Right ventricle myocardium superior (tissue), 1 donor: ENCODE results near the gene AATK. TPM values are rescaled to one million over a fixed set of nuclear protein-coding genes. Genes with fewer than 3 reads are reported as not detected.
"Not testable (repeated sequence)": the region's sequence is repeated elsewhere in the genome, so short reads cannot be mapped to it uniquely, and the experiment has no call there.

Experiments used
- ATAC-seq: fragments of 200-7000 bp; cut with Tn5 transposase; one replicate; pipeline ENCODE4 v1.9.1; 2020; ENCODE audit warnings: mild to moderate bottlenecking; ENCODE audit not compliant: poor library complexity
- DNase-seq: peaks from one replicate; pipeline ENCODE4 v3.0.0-alpha.2; 2020
- intact Hi-C: fragments of 100-400 bp; cut with DNase I; formaldehyde crosslinking; loops from one replicate; pipeline ENCODE4 v1.11.2; 2022
- total RNA-seq: library from RNA; stranded (reverse); fragmentation: NEBNext Ultra II Directional; extraction: Animal tissue kit (Norgen Biotek cat#: 25700); gene quantifications from one replicate; pipeline ENCODE4 v1.2.1, GENCODE V29; 2021
- donor health status: DM: no; HTN: yes; CAD: no; lungs with severe emphysema.

AATK gene
- total RNA-seq, 1 donor from 2014 or later, result 5.3 TPM

DNA sequence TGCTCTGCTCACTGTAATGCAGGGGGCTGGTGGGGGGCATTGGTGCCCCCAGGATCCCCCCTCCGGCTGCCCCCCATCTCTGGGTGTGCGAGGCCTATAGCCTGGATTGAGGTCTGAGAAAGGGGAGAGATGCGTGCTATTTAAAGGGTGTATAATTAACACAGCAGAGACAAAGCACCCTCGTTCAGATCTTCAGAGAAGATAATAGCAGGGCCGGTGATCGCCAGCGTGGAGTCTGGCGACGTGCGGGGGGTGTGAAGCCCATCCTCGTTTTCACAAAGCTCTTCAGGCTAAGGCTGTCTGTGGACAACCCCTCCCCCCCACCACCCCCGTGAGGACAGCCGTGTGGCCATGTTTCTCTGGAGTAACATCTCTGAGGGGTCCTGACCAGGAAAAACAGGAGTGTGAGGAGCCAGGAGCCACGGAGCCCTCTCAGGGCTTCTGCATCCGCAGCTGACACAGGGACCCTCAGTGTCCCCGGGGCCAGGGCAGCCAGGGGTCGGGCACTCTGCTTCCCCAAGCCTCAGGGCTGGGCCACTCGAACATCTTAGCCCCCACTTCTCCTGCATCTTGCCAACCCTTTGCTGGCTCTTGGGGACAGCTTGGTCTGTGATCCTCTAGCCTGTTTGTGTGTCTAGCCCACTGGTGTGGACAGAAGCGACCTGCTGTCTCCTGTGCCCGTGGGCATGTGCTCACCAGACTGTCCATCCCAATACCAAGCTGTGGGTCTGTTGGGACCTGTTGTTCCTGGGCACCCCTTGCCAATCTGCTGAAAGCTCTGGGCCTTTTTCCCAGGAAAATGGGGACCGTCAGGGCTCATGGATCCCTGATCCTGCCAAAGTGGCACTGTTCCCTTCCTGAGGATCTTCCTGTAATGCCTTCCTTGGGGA, 72.2 kb downstream of the AATK start:
- intact Hi-C loops, result no loop called here
- DNase-seq (no peak), ATAC-seq (no peak)

- no peak for ATAC-seq
- DNase-seq, result no peak
- intact Hi-C loops, result no loop called here
These were observed 73.4 kb downstream of the AATK start for GRCh38 chr17:81092518-81093095.

DNA sequence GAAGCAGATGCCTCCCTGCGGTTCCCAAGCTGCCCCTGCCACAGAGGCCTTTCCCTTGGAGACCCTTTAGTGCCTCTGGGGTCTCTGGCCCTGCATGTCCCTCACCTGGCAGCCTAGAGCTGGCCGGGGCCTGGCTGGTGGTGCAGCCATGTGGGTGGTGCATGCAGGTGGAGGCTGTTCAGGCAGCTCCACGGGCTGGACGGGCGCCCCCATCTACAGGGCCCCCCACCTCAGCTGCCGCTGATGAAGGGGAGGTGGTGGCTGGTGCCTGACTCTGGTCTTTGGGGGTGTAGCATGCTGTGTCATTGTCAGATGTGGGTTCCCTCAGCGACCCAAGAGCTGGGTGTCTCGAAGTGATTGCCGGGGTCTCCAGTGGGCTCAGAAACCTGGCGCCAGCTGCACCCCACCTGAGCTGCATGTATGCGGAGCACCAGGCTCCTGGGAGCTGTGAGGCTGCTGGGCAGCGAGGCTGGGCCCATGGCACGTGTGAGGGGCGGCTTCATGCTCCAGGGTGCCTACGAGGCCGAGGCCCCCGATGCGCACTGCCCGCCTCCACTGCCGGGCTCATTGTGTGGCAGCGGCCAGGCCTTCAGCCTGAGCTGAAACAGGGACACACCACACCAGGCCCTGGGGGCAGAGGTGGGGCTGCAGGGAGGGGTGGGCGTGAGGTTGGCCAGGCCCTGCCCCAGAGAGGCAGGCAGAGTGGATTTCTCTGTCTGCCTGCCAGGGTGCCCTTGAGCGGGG, 74.1 kb downstream of the AATK start:
- intact Hi-C loops, result no loop called here
- ATAC-seq, result no peak

DNA sequence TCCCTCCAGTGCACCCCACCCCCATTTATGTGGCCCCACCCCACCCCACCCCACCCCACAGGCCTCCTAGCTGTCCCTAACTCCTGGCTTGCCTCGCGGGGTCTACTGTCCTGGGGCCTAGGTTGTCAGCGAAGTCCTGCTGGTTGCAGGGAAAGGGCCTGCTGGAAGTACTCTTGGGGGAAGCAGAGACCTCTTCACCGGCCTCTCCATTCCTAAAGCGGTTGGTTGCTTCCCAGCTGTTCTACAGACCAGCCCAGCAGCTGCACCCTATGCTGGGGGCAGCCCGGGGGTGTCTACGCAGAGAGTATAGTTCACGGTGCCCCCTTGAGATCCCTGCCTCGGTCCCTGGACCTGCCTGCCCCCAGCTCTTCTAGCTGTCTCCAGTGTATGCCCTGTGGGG, 74.9 kb downstream of the AATK start:
- DNase-seq (no peak), ATAC-seq (no peak)
- intact Hi-C loops, result no loop called here

More for the DNA sequence above, 74.1 kb downstream of the AATK start:
- no peak for DNase-seq

DNA sequence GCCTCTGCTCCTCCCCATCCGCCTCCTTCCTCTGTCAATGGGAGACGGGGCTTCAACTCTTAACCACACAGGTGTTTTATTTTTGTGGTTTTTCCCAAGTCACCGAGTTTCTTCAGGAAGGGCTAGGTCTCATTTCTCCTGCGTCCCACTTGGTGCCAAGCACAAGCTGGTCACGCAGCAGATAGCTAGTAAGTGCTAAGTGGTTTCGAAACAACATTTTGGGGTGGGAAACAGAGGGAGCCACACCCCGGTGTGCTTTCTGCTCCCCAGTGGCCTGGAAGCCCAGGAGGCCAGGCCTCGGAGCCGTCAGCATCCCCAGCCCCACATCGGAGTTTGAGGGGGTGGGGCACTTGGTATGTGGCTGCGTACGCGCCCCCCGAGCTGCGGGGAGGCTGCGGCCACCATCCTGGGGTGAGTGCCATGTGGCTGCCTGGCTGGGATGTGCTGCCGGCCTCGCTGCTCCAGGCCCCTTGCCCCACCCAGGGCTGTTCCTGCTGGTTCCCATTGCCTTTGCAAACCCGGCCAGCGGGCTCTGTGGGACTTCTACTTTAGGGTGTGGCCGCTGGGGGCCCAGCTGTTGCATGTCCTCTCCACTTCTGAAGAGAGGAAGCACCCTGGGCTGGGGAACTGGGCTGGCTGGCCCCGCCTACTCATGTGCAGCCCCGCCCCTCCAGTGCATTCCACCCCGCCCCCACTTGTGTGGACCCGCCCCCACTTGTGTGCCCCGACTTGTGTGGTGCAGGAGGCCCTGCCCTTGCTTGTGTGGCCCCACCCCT, 75.5 kb downstream of the AATK start:
- peak; percentile 64 for ATAC-seq

DNA sequence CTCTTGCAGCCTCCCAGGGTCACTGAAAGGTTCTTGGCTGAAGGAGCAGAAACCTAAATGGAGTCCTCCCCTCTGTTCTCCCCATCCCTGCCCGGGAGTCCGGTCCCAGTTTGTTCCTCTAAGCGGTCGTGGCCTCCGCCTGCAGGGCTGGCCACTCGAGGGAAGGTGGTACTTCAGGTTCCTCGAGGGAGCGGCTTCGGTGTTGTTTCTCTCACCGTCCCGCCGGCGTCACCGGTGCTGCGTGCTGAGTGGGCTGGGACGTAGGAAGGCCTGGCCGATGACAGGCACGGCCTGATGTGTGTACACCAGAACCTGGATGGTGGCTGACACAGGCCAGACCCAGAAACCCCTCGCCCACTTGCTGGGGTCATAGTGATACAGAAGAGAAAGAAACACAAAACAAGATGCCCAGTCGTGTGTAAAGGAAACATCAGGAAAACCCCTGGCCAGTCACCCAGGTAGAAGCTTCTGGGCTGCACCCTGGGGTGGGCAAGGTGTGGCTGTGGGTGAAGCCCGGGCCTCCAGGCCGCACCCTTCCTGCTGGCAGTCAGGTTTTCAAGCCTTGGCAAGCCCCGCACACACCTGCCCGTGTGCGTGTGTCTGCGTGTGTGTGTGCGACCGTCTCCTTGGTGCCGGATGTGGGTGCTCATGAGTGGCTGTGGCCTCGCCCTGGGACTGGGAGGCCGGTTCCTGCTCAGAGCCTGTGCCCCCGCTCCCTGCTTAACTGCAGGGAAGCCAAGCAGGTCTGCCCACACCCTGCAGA, 79.1 kb downstream of the AATK start:
- DNase-seq, result no peak
- intact Hi-C loops, result no loop called here
- ATAC-seq, result no peak

More for the DNA sequence above, 75.5 kb downstream of the AATK start:
- peak; percentile 85 for DNase-seq
- intact Hi-C loops, result no loop called here

DNA sequence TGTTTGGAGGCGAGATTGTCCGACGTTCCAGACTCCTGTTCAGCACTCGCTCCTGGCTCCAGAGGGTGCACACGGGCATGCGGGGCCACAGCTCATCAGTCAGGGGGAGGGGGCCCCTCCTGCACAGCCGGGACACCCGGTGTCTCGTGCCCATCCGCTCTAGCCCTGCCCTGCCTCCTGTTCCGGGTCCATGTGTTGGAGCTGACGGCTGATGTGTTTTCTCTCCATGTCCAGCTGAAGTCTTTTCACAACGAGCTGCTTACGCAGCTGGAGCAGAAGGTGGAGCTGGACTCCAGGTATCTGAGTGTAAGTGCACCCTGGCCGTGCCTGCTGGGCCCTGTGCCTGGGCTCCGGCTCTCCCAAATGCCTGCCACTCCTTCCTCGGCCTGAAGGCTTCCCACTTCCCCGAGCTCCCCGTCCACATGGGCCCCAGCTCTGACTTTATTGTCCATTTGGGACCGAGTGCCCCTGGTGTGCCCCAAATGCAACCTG, 80.6 kb downstream of the AATK start:
- no peak for ATAC-seq
- no peak for DNase-seq
- intact Hi-C loops, result no loop called here

GRCh38 chr17:81084680-81085419, 81.2 kb downstream of the AATK start:
- intact Hi-C loops, result no loop called here
- no peak for DNase-seq

DNA sequence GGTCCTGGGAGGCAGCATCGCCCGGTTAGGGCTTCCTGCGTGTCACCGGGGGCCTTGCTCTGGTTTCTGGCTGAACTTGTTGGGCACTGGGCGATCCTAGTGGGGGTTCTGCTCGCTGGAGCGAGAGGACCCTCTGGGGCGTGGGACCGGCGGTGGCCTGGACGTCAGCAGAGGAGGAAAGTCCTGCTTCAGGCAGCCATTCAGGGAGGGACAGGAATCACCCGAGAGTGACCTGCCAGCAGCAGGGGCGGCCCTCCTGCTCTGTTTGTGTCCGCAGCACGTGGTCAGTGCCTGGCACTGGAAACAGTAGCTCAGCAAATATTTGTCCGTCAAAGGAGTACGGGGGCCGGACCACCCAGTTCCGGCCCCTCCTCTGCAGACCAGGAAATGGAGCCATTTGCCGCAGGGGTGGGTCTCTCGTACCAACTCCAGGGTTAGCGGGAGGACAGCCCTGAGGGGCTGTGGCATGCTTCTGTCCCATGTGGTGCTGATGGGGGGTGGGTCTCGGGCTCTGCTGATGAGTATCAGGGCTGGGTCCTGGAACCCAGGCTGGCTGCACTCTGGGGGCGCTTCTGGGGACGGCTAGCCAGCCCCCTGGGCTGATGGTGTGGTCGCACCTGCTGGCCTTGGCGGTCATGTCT, 82.8 kb downstream of the AATK start:
- peak; percentile 63 for DNase-seq
- ATAC-seq, result peak; percentile 2
- intact Hi-C loops, result no loop called here

More at GRCh38 chr17:81084680-81085419, 81.2 kb downstream of the AATK start:
- peak; percentile 42 for ATAC-seq

DNA sequence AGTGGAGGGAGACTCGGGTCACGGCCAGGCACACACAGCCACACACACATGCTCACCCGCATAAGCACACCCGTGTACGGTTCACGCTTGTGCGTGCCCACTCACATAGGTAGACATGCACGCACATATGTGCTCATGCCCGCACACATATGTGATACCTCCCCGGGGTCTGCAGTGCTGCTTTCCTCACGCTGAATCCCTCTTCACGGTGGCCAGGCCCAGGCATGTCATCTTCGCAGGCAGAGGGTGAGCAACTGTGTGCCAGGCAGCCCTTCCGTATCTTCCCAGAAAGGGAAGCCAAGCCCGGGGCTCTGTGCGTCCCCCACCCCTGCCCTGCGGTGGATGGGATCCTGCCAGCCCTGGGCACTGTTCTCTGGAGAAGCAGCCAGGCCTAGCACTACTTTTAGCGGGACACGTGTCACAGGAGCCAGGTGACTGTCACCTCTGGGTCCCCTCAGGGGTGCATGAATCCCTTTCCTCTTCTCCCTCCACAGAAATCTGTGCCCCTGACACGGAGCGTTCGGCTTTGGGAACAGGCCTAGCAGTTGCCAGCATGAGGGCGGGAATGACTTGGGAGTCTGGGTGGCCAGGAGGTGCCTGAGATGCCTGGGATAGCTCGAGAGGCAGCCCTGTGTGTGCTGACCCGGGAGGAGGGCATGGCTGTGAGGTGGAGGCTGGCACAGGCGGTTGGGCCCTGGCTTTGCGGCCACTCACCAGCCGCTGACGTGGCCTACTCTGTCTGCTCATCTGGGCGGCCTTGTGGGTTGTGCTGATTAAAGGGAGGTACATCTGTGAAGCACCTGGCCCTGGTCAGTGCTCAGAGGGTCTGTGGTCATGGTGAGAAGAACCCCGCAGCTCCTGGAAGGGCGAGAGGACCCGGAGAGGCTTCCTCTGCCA, 83.6 kb downstream of the AATK start:
- intact Hi-C loops, result no loop called here
- DNase-seq (peak; percentile 73), ATAC-seq (peak; percentile 79)

DNA sequence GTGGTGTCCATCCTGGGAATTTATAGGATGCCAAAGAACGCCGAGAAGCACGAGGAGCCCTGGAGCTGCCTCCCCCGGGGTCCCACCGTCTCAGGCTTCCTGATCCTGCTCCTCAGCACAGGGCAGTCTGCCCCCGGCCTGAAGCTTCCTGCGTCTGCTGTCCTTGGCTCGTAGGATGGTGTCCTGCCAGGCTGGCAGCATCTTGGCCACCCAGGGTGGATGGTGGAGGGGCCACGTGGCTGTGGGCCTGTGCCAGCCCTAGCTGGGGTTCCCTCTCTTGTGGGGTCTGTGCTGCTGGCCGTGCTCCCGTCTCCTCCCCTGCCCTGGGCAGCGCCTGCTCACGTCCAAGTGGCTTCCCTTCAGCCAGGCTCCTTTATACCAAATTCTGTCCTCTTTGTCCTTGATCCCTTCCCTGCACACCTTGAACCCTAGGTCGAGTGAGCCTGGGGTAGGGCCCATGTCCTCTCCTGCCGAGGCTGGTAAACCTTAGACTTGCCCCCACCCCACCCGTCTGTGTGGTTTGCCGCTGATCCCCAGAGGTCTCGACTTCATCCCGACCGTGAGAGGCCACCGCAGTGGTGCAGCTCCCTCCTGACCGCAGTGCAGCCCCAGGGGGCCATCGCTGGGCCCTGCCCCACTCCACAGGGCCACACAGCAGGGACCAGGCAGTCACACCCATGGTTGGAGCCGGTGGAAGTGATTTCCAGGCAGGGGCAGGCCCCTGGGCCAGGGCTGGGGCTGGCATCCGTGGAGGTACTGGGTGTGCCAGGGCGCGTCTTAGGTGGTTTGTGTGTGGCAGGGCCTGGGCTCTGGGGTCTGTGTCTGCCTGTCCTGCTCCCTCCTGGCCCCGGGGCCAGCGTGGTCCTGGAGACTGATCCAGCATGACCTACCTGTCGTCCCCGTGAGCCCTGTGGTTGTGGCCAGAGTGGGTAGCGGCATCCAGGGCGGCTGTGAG, 84.5 kb downstream of the AATK start:
- intact Hi-C loops, result no loop called here
- DNase-seq (no peak), ATAC-seq (no peak)

DNA sequence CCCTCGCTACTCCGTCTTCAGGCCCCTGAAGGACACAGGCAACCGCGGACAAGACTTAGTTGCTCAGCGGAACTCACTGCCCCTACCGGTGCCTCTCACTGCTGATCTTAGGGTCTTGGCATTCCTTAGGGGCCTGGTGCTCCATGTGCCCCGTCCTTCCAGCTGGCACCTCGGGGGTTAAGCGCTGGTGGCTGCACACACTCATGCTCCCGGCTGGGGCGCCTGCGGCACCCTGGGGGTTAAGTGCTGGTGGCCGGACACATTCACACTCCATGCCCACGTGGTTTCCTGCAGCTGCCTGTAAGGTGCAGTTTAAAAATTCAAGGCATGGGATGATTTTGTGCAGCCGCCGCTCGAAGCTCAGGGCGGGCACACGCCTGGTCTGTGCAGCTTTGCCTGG, 86.0 kb downstream of the AATK start:
- DNase-seq, result no peak
- intact Hi-C loops, result no loop called here
- no peak for ATAC-seq

DNA sequence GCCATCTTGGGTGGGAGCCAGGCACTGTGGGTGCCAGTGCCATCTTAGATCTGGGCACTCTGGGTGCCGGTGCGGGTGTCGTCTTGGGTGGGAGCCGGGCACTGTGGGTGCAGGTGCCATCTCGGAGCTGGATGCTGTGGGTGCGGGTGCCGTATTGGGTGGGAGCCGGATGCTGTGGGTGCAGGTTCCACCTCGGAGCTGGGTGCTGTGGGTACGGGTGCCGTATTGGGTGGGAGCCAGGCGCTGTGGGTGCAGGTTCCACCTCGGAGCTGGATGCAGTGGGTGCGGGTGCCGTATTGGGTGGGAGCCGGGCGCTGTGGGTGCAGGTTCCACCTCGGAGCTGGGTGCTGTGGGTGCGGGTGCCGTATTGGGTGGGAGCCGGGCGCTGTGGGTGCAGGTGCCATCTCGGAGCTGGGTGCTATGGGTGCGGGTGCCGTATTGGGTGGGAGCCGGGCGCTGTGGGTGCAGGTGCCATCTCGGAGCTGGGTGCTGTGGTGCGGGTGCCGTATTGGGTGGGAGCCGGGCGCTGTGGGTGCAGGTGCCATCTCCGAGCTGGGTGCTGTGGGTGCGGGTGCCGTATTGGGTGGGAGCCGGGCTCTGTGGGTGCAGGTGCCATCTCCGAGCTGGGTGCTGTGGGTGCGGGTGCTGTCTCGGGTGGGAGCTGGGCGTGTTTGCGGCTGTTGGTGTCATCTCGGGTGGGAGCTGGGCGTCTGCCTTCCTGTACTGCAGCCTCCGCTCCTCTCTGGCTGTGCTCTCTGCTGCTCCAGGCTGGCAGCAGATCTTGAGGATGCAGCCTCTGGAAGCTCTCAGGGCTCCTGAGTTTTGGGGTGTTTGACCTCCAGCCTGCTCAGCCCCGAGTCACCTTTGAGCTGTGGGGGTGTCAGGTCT, 87.8 kb downstream of the AATK start:
- ATAC-seq, DNase-seq, intact Hi-C loops: not testable (repeated sequence)

DNA sequence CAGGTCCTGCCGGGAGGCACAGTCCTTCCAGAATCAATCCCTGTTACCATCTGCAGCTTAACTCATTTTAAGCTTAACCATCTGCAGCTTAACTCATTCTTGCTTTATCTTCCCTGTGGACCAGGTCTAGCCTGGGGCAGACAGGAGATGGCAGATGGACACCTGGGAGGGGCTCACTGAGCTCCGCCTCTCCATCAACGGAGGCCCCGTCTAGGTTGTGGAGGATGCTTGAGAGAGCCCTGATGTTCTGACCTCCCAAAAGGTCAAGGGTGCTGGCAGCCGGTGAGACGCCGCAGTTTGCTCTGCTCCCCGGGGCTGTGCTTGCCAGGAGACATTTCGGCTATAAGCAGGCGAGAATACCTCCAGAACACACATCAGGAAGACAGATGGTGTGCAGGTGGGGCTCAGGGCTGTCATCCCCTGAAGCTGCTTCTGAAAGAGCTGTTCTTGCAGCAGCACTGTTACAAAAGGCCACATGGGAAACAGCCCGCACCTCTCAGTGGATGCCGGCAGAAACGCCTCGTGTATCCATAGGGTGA, 89.8 kb downstream of the AATK start:
- ATAC-seq (no peak), DNase-seq (no peak)
- intact Hi-C loops, result no loop called here
